ENCODE results near the gene ANKIB1. TPM values are rescaled to one million over a fixed set of nuclear protein-coding genes. Genes with fewer than 3 reads are reported as not detected.

The ANKIB1 gene
- polyA plus RNA-seq, 2 of the 4 experiments (the other 2 are of a cell fraction) = 20.7 to 59.5 TPM

DNA sequence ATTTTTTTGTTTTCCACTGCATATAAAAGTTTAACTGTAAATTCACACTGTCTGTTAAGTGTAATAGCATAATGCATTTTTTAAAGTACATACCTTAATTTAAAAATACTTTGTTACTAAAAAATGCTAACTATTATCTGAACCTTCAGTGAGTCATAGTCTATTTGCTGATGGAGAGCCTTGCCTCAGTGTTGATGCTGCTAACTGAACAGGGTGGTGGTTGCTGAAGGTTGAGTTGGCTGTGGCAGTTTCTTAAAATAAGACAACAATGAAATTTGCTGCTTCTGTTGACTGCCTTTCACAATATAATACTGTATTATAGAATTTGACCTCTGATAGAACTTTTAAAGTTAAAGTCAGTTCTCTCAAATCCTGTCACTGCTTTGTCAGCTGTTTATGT, 129.2 kb downstream of the ANKIB1 start:
- CTCF ChIA-PET = no interaction called here
- Histone ChIP-seq H3K27ac (no peak overlapping the region), H3K4me1 (no peaks in the 10 kb centered on the region), H3K4me2 (no peak overlapping the region), H3K4me3 (no peak overlapping the region), H3K9me3 (peaks cover 4% of the 10 kb centered on the region; the same call in 2 of the 3 replicates)
- TF ChIP-seq FOSB (CRISPR knock-in tag; IDR thresholded peaks at IDR 0.05) = no peak
- TF ChIP-seq BHLHE40 (IDR thresholded peaks at IDR 0.05; ENCODE audit: low read depth, low read length) = no peak
- TF ChIP-seq, protein P1, sequence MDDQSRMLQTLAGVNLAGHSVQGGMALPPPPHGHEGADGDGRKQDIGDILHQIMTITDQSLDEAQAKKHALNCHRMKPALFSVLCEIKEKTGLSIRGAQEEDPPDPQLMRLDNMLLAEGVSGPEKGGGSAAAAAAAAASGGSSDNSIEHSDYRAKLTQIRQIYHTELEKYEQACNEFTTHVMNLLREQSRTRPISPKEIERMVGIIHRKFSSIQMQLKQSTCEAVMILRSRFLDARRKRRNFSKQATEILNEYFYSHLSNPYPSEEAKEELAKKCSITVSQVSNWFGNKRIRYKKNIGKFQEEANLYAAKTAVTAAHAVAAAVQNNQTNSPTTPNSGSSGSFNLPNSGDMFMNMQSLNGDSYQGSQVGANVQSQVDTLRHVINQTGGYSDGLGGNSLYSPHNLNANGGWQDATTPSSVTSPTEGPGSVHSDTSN (IDR thresholded peaks at IDR 0.05) = no peak
- TF ChIP-seq JUNB (IDR thresholded peaks at IDR 0.05) = no peak
- TF ChIP-seq TFCP2L1 (CRISPR knock-in tag; IDR thresholded peaks at IDR 0.05) = no peak
- TF ChIP-seq BCL3 (IDR thresholded peaks at IDR 0.05) = no peak
- no peak for TF ChIP-seq RFX5 (IDR thresholded peaks at IDR 0.05)
- no peak for TF ChIP-seq HOXB5 (CRISPR knock-in tag; IDR thresholded peaks at IDR 0.05)
- TF ChIP-seq, protein P2, sequence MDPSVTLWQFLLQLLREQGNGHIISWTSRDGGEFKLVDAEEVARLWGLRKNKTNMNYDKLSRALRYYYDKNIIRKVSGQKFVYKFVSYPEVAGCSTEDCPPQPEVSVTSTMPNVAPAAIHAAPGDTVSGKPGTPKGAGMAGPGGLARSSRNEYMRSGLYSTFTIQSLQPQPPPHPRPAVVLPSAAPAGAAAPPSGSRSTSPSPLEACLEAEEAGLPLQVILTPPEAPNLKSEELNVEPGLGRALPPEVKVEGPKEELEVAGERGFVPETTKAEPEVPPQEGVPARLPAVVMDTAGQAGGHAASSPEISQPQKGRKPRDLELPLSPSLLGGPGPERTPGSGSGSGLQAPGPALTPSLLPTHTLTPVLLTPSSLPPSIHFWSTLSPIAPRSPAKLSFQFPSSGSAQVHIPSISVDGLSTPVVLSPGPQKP (IDR thresholded peaks at IDR 0.05; ENCODE audit: low read depth, low read length) = no peak
- no peak for TF ChIP-seq ZSCAN20 (CRISPR knock-in tag; IDR thresholded peaks at IDR 0.05)
- TF ChIP-seq ZNF302 (CRISPR knock-in tag; IDR thresholded peaks at IDR 0.05) = no peak
- TF ChIP-seq KDM1A (IDR thresholded peaks at IDR 0.05; ENCODE audit: low read depth) = no peak
- TF ChIP-seq FOXS1 (CRISPR knock-in tag; IDR thresholded peaks at IDR 0.05) = no peak
- no peak for TF ChIP-seq PHF8 (IDR thresholded peaks at IDR 0.05; ENCODE audit: borderline replicate concordance, low read depth)
- no peak for TF ChIP-seq POLR2AphosphoS2 (conservative IDR thresholded peaks at IDR 0.05; ENCODE audit: low read length)
- FAIRE-seq = no peak
- POLR2A ChIA-PET = no interaction called here
- ATAC-seq = no peak
- no peak for DNase-seq (ENCODE audit: low read depth in 1 of 2, low spot score in 1 of 2)

DNA sequence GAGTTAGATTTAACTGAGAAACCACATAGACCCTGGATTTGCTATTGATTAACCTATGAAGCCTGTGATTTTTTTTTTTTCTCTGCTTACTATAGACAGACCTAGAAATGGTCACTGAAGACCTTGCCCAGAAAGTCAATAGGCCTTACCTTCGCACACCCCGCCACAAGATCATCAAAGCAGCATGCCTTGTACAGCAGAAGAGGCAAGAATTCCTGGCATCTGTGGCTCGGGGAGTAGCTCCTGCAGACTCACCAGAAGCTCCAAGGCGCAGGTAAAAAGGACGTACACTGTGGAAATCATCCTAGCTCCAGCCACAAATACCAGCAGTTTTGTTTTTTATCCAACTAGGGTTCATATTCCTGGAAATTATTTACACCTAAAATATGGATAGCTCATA, 145.3 kb downstream of the ANKIB1 start:
- Histone ChIP-seq H3K9me3 (no peaks in the 10 kb centered on the region), H3K27ac (no peak overlapping the region), H3K4me1 (no peaks in the 10 kb centered on the region), H3K4me3 (no peak overlapping the region), H3K4me2 (no peak overlapping the region)
- POLR2A ChIA-PET = no interaction called here
- FAIRE-seq = no peak
- no peak for ATAC-seq
- no peak for DNase-seq (ENCODE audit: low read depth in 1 of 2, low spot score in 1 of 2)
- CTCF ChIA-PET = interaction anchor here (0.6 kb wide), 1 partner anchor 145 kb away, joined by 3 read pairs; the partner anchor contains the start of genes ANKIB1 and KRIT1
- TF ChIP-seq MAFK (IDR thresholded peaks at IDR 0.05; ENCODE audit: partially characterized antibody) (no peak), EHMT2 (IDR thresholded peaks at IDR 0.05; ENCODE audit: low read depth) (no peak), MAX (IDR thresholded peaks at IDR 0.05) (no peak), HOXA7 (CRISPR knock-in tag; IDR thresholded peaks at IDR 0.05) (no peak), GATA3 (IDR thresholded peaks at IDR 0.05; ENCODE audit: borderline replicate concordance) (no peak), NR3C1 (IDR thresholded peaks at IDR 0.05) (no peak), PHF8 (IDR thresholded peaks at IDR 0.05; ENCODE audit: borderline replicate concordance, low read depth) (no peak), ZSCAN20 (CRISPR knock-in tag; IDR thresholded peaks at IDR 0.05) (no peak), CHD4 (IDR thresholded peaks at IDR 0.05; ENCODE audit: borderline replicate concordance) (no peak), FOSB (CRISPR knock-in tag; IDR thresholded peaks at IDR 0.05) (no peak), MYC (IDR thresholded peaks at IDR 0.05; ENCODE audit: borderline replicate concordance, low read length) (no peak), NPAS2 (CRISPR knock-in tag; IDR thresholded peaks at IDR 0.05; ENCODE audit: borderline replicate concordance) (no peak), MAZ (IDR thresholded peaks at IDR 0.05; ENCODE audit: borderline replicate concordance, low read depth, low read length) (no peak), BHLHE40 (IDR thresholded peaks at IDR 0.05; ENCODE audit: low read depth, low read length) (no peak), CHD2 (IDR thresholded peaks at IDR 0.05; ENCODE audit: low read length, partially characterized antibody) (no peak), TP53 (CRISPR knock-in tag; IDR thresholded peaks at IDR 0.05) (no peak), HOXB13 (CRISPR knock-in tag; IDR thresholded peaks at IDR 0.05; ENCODE audit: low read depth) (no peak)
- TF ChIP-seq, protein P3, sequence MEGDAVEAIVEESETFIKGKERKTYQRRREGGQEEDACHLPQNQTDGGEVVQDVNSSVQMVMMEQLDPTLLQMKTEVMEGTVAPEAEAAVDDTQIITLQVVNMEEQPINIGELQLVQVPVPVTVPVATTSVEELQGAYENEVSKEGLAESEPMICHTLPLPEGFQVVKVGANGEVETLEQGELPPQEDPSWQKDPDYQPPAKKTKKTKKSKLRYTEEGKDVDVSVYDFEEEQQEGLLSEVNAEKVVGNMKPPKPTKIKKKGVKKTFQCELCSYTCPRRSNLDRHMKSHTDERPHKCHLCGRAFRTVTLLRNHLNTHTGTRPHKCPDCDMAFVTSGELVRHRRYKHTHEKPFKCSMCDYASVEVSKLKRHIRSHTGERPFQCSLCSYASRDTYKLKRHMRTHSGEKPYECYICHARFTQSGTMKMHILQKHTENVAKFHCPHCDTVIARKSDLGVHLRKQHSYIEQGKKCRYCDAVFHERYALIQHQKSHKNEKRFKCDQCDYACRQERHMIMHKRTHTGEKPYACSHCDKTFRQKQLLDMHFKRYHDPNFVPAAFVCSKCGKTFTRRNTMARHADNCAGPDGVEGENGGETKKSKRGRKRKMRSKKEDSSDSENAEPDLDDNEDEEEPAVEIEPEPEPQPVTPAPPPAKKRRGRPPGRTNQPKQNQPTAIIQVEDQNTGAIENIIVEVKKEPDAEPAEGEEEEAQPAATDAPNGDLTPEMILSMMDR (IDR thresholded peaks at IDR 0.05) = no peak
- 94% methylated on average over 5 of the region's 5 CpGs for WGBS (ENCODE audit: missing lambda C conversion rate)

Measured in A549 (cell line).